Brain microvascular endothelial cell (primary cell): ENCODE data around the gene ARHGAP6.
"Not testable (repeated sequence)": the region's sequence is repeated elsewhere in the genome, so short reads cannot be mapped to it uniquely, and the experiment has no call there.

Experiments used
- DNase-seq: peaks from one replicate; pipeline ENCODE4 v3.0.0-alpha.2; 2020
- H3K27ac ChIP-seq: fragments of 250-450 bp; sonication (Bioruptor Pico); 2 replicates; pipeline ENCODE4 v1.5.1; 2020; ENCODE audit warnings: mild to moderate bottlenecking, moderate library complexity
- H3K27me3 ChIP-seq: fragments of 250-450 bp; sonication (Bioruptor Pico); replicated peaks from 2 replicates; pipeline ENCODE4 v1.5.1; 2020; ENCODE audit warnings: mild to moderate bottlenecking
- H3K36me3 ChIP-seq: fragments of 250-450 bp; sonication (Bioruptor Pico); replicated peaks from 2 replicates; pipeline ENCODE4 v1.5.1; 2020; ENCODE audit warnings: mild to moderate bottlenecking
- H3K4me3 ChIP-seq: 2 replicates; pipeline ENCODE4 v1.5.1; 2011; ENCODE audit warnings: low read depth, mild to moderate bottlenecking, control low read depth, low read length, moderate library complexity
- in situ Hi-C: cut with HindIII; loops from 2 replicates; pipeline ENCODE4 v1.10.0; 2017; ENCODE audit warnings: low sequenced_read_pairs, low pct_ligation_motif_present
- TF ChIP-seq, protein P1 (sequence below): IDR thresholded peaks from 2 replicates; pipeline ENCODE4 v1.5.1; 2011; ENCODE audit warnings: low read depth, mild to moderate bottlenecking, moderate library complexity, low read length, control low read depth, inconsistent platforms; ENCODE audit errors: missing control alignments

The ARHGAP6 gene

DNA sequence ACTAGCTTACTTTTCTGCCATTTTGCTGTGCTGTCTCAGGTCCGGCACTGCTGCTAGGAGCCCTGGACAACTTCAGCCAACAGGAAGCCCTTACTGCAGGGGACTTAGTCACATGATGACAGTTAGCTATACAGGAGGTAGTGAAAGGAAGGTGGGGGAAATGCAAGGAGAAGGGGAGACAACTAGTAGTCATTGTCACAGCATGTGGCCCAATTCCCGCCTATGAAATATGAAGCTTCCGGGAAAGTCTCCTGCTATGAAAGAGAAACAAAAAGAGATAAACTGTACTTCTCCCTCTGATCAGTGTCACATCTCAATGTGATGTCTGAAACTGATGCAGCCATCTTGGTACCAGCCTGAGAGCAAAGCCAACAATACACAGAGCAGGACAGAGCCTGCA is 300.9 kb downstream of the ARHGAP6 start:
- in situ Hi-C loops: no loop called here
- no peaks in the 10 kb centered on the region for H3K27me3 ChIP-seq
- TF ChIP-seq, protein P1, sequence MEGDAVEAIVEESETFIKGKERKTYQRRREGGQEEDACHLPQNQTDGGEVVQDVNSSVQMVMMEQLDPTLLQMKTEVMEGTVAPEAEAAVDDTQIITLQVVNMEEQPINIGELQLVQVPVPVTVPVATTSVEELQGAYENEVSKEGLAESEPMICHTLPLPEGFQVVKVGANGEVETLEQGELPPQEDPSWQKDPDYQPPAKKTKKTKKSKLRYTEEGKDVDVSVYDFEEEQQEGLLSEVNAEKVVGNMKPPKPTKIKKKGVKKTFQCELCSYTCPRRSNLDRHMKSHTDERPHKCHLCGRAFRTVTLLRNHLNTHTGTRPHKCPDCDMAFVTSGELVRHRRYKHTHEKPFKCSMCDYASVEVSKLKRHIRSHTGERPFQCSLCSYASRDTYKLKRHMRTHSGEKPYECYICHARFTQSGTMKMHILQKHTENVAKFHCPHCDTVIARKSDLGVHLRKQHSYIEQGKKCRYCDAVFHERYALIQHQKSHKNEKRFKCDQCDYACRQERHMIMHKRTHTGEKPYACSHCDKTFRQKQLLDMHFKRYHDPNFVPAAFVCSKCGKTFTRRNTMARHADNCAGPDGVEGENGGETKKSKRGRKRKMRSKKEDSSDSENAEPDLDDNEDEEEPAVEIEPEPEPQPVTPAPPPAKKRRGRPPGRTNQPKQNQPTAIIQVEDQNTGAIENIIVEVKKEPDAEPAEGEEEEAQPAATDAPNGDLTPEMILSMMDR: no peak
- H3K27ac ChIP-seq: no peak overlapping the region
- H3K4me3 ChIP-seq: no peak overlapping the region
- DNase-seq: no peak
- no peaks in the 10 kb centered on the region for H3K36me3 ChIP-seq

DNA sequence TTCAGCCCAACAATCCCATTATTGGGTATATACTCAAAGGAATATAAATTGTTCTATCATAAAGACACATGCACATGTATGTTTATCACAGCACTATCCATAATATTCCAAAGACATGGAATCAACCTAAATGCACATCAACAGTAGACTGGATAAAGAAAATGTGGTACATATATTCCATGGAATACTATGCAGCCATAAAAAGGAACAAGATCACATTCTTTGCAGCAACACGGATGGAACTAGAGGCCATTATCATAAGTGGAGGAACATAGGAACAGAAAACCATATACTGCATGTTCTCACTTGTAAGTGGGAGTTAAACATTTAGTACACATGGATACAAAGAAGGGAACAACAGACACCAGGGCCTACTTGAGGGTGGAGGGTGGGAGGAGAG is 301.9 kb downstream of the ARHGAP6 start:
- DNase-seq, H3K27me3 ChIP-seq, H3K36me3 ChIP-seq, in situ Hi-C loops, H3K4me3 ChIP-seq, H3K27ac ChIP-seq: not testable (repeated sequence)

DNA sequence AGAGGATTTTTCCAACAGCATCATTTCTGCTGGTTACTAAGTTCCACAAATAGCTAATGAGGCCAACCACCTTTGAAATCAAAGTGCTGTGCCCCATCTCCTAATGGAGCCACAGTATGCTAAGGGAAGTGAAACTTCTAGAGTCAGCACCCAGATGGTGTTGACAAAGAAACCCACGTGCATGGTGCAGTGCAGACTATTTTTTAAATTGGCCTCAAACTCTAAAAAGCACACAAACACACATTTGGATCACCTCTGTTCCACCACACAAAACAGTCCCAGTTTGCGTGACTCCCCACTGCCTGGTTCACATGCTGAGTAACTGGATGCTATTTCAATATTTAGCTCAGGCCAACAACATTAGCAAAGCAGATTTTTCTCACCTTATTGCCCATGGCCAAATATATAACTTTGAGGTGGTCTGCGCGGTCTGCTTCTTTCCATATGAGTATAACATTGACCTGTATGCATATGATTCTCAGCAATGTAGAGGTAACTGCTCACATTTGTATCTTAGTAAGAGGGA is 302.6 kb downstream of the ARHGAP6 start:
- Histone ChIP-seq H3K4me3 (no peak overlapping the region), H3K27me3 (no peaks in the 10 kb centered on the region), H3K36me3 (no peaks in the 10 kb centered on the region), H3K27ac (no peak overlapping the region)
- in situ Hi-C loops: no loop called here
- TF ChIP-seq, protein P1: no peak
- DNase-seq: no peak

DNA sequence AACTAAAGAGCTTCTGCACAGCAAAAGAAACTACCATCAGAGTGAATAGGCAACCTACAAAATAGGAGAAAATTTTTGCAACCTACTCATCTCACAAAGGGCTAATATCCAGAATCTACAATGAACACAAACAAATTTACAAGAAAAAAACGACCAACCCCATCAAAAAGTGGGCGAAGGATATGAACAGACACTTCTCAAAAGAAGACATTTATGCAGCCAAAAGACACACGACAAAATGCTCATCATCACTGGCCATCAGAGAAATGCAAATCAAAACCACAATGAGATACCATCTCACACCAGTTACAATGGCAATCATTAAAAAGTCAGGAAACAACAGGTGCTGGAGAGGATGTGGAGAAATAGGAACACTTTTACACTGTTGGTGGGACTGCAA is 304.1 kb downstream of the ARHGAP6 start:
- H3K27me3 ChIP-seq, H3K4me3 ChIP-seq, H3K36me3 ChIP-seq, in situ Hi-C loops, H3K27ac ChIP-seq, DNase-seq: not testable (repeated sequence)

DNA sequence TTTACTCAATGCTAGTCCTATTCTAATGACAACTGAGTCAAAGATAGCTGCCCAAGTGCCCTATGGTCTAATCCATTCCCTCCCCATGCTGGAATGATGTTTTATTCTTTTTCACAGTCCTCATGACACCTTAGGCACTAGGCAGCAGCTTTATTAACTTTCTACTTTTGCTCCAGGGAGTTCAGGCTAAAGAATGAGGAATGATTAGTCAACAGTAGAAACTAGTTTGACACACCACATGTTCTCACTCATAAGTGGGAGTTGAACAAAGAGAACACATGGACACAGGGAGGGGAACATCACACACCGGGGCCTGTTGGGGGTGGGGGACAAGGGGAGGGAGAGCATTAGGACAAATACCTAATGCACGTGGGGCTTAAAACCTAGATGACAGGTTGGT is 309.8 kb downstream of the ARHGAP6 start:
- H3K4me3 ChIP-seq, in situ Hi-C loops, H3K27ac ChIP-seq, DNase-seq, H3K36me3 ChIP-seq, H3K27me3 ChIP-seq: not testable (repeated sequence)

DNA sequence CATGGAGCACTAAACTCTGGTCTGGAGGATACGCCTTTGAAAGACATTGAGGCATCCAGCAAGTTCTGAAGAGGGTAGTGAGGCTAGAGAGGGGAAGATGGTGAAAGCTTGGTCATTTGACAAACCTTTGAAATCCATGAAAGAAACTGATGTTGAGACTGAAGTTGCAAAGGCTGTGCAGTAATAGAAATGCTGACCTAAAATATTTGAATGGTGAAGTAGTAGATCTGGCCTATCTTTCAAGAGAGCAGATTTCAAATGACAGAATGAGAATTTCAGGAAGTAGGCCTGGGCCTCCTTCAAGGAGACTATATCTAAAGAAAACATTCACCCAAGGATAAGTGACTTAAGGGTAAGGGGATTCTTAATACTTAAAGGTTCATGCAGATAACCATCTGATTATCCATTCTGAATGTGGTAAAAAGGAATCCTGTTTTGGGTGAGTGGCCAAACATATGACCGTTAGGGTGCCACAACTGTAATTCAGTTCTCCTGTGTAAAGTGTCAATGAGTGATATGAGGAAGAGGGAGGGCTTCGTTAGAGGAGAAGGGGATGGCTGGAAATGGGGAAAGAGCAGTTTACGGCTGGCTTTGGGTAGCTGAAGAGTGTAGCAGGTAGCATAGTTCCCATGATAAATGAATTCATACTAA is 310.3 kb downstream of the ARHGAP6 start:
- TF ChIP-seq, protein P1: no peak
- no peaks in the 10 kb centered on the region for H3K27me3 ChIP-seq

DNA sequence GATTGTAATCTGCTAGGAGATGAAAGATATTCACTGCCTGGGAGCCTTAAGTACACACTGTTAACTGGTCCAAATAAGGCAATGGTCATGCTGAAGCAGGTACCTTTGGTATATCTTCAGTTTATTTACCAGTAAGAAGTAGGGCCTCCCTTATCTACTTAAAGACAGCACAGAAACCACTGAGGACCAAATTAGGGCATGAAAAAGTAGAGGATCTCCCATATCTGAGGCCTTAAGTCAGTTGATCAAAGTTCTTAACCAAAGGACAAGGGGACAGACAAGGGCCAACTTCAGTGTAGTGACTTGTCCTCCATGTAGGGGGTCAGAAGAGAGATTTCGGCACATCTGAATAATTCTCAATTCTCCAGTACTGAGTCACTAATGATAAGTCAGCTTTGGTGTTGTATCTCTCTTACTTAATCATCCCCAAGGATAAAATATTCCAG is 313.4 kb downstream of the ARHGAP6 start:
- H3K27me3 ChIP-seq: no peaks in the 10 kb centered on the region
- H3K36me3 ChIP-seq: no peaks in the 10 kb centered on the region
- H3K4me3 ChIP-seq: no peak overlapping the region
- no peak for DNase-seq
- in situ Hi-C loops: no loop called here
- TF ChIP-seq, protein P1: no peak
- peak overlapping the region; percentile 91 for H3K27ac ChIP-seq

More for the DNA sequence above, 310.3 kb downstream of the ARHGAP6 start:
- Histone ChIP-seq H3K36me3 (no peaks in the 10 kb centered on the region), H3K4me3 (no peak overlapping the region), H3K27ac (no peak overlapping the region)
- no peak for DNase-seq
- in situ Hi-C loops: no loop called here
